Astrocyte (in vitro differentiated cells and primary cell): Measurements from ENCODE around the gene PLA2G2F. TPM values are rescaled to one million over a fixed set of nuclear protein-coding genes. Genes with fewer than 3 reads are reported as not detected.

ENCODE experiments used
- DNase-seq: peaks from one replicate; pipeline ENCODE4 v3.0.0-alpha.2; 2010; ENCODE audit warnings: low read depth
- FAIRE-seq: peaks from 2 replicates; lab custom pipeline; 2011; peaks lifted over from hg19 to GRCh38; lab: Jason Lieb, UNC
- H2AFZ ChIP-seq: 2 replicates; pipeline ENCODE4 v1.6.0; 2012; ENCODE audit warnings: low read depth, low read length, inconsistent platforms
- H3K27ac ChIP-seq: 2 replicates; pipeline ENCODE4 v1.5.1; 2011; ENCODE audit warnings: low read depth, low read length, inconsistent platforms
- H3K27me3 ChIP-seq: 2 replicates; pipeline ENCODE4 v1.6.0; 2011; ENCODE audit warnings: low read length, inconsistent platforms; ENCODE audit not compliant: insufficient read depth
- H3K36me3 ChIP-seq: 2 replicates; pipeline ENCODE4 v1.5.1; 2011; ENCODE audit warnings: low read length, inconsistent platforms; ENCODE audit not compliant: insufficient read depth
- H3K4me1 ChIP-seq: 2 replicates; pipeline ENCODE4 v1.5.1; 2011; ENCODE audit warnings: low read length, inconsistent platforms; ENCODE audit not compliant: insufficient read depth
- H3K4me2 ChIP-seq: 2 replicates; pipeline ENCODE4 v1.6.0; 2012; ENCODE audit warnings: low read length, inconsistent platforms
- H3K4me3 ChIP-seq: 2 replicates; pipeline ENCODE4 v1.5.1; 2011; ENCODE audit warnings: low read depth, mild to moderate bottlenecking, low read length, inconsistent platforms; ENCODE audit not compliant: insufficient read depth
- H3K79me2 ChIP-seq: 2 replicates; pipeline ENCODE4 v1.6.0; 2012; ENCODE audit warnings: mild to moderate bottlenecking, low read length, inconsistent platforms; ENCODE audit not compliant: insufficient read depth
- H3K9ac ChIP-seq: 2 replicates; pipeline ENCODE4 v1.6.0; 2012; ENCODE audit warnings: mild to moderate bottlenecking, low read length, inconsistent platforms
- H3K9me3 ChIP-seq: 2 replicates; pipeline ENCODE4 v1.5.1; 2012; ENCODE audit warnings: low read depth, mild to moderate bottlenecking, low read length, inconsistent platforms; ENCODE audit not compliant: insufficient read depth
- H4K20me1 ChIP-seq: 2 replicates; pipeline ENCODE4 v1.6.0; 2012; ENCODE audit warnings: low read length, inconsistent platforms; ENCODE audit not compliant: insufficient read depth
- H3K27ac Mint-ChIP-seq: one replicate; pipeline ENCODE4 v1.8.0; 2021; ENCODE audit warnings: mild to moderate bottlenecking, mixed read lengths; ENCODE audit not compliant: unreplicated experiment
- H3K27me3 Mint-ChIP-seq: one replicate; pipeline ENCODE4 v1.8.0; 2021; ENCODE audit warnings: low read depth, mixed read lengths; ENCODE audit not compliant: unreplicated experiment
- H3K36me3 Mint-ChIP-seq: one replicate; pipeline ENCODE4 v1.8.0; 2021; ENCODE audit warnings: low read depth, mixed read lengths; ENCODE audit not compliant: unreplicated experiment
- H3K4me1 Mint-ChIP-seq: one replicate; pipeline ENCODE4 v1.8.0; 2021; ENCODE audit warnings: low read depth, mixed read lengths; ENCODE audit not compliant: unreplicated experiment
- H3K4me3 Mint-ChIP-seq: one replicate; pipeline ENCODE4 v1.8.0; 2021; ENCODE audit warnings: mild to moderate bottlenecking, moderate library complexity, mixed read lengths; ENCODE audit not compliant: unreplicated experiment
- H3K9me3 Mint-ChIP-seq: one replicate; pipeline ENCODE4 v1.8.0; 2021; ENCODE audit warnings: mild to moderate bottlenecking, mixed read lengths; ENCODE audit not compliant: unreplicated experiment
- EZH2 ChIP-seq: IDR thresholded peaks from 2 replicates; pipeline ENCODE4 v1.6.1; 2012; ENCODE audit warnings: mild to moderate bottlenecking, low read length, inconsistent platforms; ENCODE audit not compliant: insufficient read depth
- total RNA-seq: library from RNA; stranded (reverse); gene quantifications from 2 replicates; pipeline ENCODE4 v1.2.1, GENCODE V29; 2021
- TF ChIP-seq, protein P1 (sequence below): IDR thresholded peaks from 2 replicates; pipeline ENCODE4 v1.5.1; 2011; ENCODE audit warnings: low read depth, mild to moderate bottlenecking, inconsistent platforms, low read length, moderate library complexity; ENCODE audit not compliant: insufficient read depth

Gene PLA2G2F
- total RNA-seq, 1 donor from 2014 or later: 0.23 TPM

DNA sequence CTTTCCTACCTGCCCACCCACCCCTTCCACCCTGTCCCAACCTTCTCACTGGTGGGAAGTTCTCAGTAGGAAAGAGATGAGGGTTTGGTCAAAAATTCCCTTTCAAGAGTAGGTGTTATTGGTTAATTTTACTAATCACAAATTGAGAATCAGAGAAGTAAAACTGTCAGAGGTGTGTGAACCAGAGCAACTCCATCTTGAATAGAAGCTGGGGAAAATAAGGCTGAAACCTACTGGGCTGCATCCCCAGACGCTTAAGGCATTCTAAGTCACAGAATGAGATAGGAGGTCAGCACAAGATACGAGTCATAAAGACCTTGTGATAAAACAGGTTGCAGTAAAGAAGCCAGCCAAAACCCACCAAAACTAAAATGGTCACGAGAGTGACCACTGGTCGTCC is 31.3 kb upstream of the PLA2G2F start:
- no peaks in the 10 kb centered on the region for H4K20me1 ChIP-seq
- Mint-ChIP-seq H3K27me3 (no peaks in the 10 kb centered on the region), H3K36me3 (no peaks in the 10 kb centered on the region), H3K4me3 (no peak overlapping the region), H3K27ac (peak overlapping the region; percentile 93), H3K9me3 (peaks cover 3% of the 10 kb centered on the region), H3K4me1 (peaks cover 14% of the 10 kb centered on the region)
- H3K4me3 ChIP-seq: no peak overlapping the region
- H3K36me3 ChIP-seq: no peaks in the 10 kb centered on the region
- no peaks in the 10 kb centered on the region for H3K9me3 ChIP-seq
- TF ChIP-seq EZH2: no peak
- TF ChIP-seq, protein P1, sequence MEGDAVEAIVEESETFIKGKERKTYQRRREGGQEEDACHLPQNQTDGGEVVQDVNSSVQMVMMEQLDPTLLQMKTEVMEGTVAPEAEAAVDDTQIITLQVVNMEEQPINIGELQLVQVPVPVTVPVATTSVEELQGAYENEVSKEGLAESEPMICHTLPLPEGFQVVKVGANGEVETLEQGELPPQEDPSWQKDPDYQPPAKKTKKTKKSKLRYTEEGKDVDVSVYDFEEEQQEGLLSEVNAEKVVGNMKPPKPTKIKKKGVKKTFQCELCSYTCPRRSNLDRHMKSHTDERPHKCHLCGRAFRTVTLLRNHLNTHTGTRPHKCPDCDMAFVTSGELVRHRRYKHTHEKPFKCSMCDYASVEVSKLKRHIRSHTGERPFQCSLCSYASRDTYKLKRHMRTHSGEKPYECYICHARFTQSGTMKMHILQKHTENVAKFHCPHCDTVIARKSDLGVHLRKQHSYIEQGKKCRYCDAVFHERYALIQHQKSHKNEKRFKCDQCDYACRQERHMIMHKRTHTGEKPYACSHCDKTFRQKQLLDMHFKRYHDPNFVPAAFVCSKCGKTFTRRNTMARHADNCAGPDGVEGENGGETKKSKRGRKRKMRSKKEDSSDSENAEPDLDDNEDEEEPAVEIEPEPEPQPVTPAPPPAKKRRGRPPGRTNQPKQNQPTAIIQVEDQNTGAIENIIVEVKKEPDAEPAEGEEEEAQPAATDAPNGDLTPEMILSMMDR: no peak
- DNase-seq: no peak
- no peak overlapping the region for H2AFZ ChIP-seq
- no peak overlapping the region for H3K9ac ChIP-seq
- H3K27ac ChIP-seq: no peak overlapping the region
- H3K79me2 ChIP-seq: no peaks in the 10 kb centered on the region
- no peak for FAIRE-seq
- H3K4me1 ChIP-seq: peaks cover 9% of the 10 kb centered on the region
- no peaks in the 10 kb centered on the region for H3K27me3 ChIP-seq
- H3K4me2 ChIP-seq: no peak overlapping the region

DNA sequence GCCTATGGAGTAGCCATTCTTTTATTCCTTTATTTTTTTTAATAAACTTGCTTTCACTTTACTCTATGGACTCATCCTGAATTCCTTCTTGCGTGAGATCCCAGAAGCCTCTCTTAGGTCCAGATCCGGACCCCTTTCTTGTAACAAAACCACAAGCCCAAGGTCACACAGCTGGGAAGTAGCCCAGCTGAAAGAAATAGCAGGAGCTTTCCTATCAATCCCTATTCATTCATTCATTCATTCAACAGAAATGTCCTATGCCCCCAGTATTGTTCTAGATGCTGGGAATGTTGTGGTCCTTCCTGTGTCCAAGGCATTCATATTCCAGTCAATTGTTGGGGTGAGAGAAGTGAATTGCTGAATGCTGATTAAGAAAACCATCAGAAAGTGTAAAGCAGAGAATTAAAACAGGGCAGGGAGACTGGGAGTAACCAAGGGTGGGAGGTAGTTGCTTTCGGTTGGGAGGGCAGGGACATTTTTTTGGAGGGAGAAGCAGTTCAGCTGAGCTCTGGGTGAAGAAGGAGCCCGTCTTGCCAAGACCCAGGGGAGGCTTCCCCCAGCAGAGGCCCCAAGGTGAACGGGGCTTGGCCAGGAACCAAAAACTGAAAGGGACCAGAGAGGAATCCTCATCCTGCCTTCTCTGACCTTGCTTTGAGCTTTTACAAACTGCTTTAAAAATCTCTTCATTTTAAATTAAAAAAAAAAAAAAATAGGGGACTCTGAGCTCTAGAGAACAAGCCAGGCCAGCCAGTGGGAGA is 30.6 kb upstream of the PLA2G2F start:
- Mint-ChIP-seq H3K36me3 (peaks cover 2% of the 10 kb centered on the region), H3K27ac (peak overlapping the region; percentile 93), H3K27me3 (peaks cover 5% of the 10 kb centered on the region), H3K4me1 (peaks cover 14% of the 10 kb centered on the region), H3K9me3 (peaks cover 3% of the 10 kb centered on the region), H3K4me3 (no peak overlapping the region)
- FAIRE-seq (no peak), DNase-seq (peak; percentile 60)
- H4K20me1 ChIP-seq: no peaks in the 10 kb centered on the region
- no peak overlapping the region for H2AFZ ChIP-seq
- H3K9me3 ChIP-seq: no peaks in the 10 kb centered on the region
- H3K27ac ChIP-seq: no peak overlapping the region
- peaks cover 9% of the 10 kb centered on the region for H3K4me1 ChIP-seq
- no peak overlapping the region for H3K9ac ChIP-seq
- H3K4me2 ChIP-seq: peak overlapping the region; percentile 36
- no peaks in the 10 kb centered on the region for H3K27me3 ChIP-seq
- no peaks in the 10 kb centered on the region for H3K79me2 ChIP-seq
- no peak overlapping the region for H3K4me3 ChIP-seq
- TF ChIP-seq, protein P1: no peak
- TF ChIP-seq EZH2: no peak
- no peaks in the 10 kb centered on the region for H3K36me3 ChIP-seq

DNA sequence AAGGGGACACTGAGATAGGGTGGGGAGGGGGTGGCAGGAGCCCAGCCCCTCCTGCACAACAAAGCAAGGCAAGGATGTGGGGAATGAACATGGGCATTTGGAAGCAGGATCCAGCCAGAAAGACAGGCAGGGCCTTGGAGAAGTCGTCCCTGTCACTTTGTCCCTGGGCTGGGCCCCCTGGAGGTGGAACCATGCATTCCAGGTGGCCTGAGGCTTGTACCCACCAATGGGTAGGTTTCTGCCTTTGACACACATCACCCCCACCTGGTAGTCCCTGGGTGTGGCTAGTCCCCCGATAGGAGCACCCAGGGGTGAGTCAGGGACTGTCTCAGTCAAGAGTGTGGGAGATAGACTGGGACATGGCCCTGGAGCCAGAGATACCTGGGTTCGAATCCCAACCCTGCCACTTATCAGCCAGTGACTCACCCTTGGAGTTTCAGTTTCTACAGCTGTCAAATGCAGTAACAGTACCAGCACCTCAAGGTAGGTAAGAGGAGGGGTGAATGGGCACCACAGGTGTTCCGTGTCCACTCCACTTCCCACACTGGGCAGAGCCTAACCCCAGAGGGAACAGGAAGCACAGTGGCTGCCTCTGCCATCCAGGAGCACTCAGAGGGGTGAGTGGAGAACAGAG is 29.8 kb upstream of the PLA2G2F start:
- Histone ChIP-seq H3K4me1 (peaks cover 9% of the 10 kb centered on the region), H2AFZ (no peak overlapping the region), H3K27me3 (no peaks in the 10 kb centered on the region), H4K20me1 (no peaks in the 10 kb centered on the region), H3K9me3 (no peaks in the 10 kb centered on the region), H3K4me3 (no peak overlapping the region), H3K9ac (no peak overlapping the region), H3K27ac (no peak overlapping the region), H3K79me2 (no peaks in the 10 kb centered on the region), H3K4me2 (no peak overlapping the region), H3K36me3 (no peaks in the 10 kb centered on the region)
- Mint-ChIP-seq H3K4me1 (peaks cover 14% of the 10 kb centered on the region), H3K4me3 (no peak overlapping the region), H3K36me3 (peaks cover 2% of the 10 kb centered on the region), H3K27me3 (peaks cover 10% of the 10 kb centered on the region), H3K9me3 (peaks cover 3% of the 10 kb centered on the region), H3K27ac (no peak overlapping the region)
- DNase-seq: no peak
- TF ChIP-seq EZH2: no peak
- TF ChIP-seq, protein P1: no peak
- no peak for FAIRE-seq
